HG03196 (cell line): ENCODE measurements around the gene ACAD8.
"Not testable (repeated sequence)": the region's sequence is repeated elsewhere in the genome, so short reads cannot be mapped to it uniquely, and the experiment has no call there.

ENCODE experiments used
- ATAC-seq: cut with Tn5 transposase; IDR thresholded peaks from one replicate; pipeline ENCODE4 v1.9.1; 2021; ENCODE audit not compliant: unreplicated experiment

The ACAD8 gene

DNA sequence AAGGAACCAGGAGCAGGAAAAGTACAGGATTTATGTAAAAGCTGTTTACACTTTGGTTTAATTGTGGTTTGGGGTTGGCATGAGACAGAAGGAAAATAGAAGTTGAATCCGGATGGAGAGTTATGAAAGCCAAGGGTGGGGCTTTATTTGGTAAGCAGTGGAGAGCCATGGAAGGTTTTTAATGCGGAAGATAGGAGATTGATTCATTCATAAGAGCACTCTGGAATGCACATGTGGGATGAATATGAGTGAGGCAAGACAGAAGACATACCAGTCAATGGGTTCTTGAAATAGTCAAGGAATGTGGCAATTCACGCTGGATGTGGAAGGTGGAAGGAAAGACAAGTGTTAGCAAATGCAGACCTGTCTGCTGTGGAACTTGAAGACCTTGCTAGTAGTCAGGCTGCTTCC lies 13.5 kb downstream of the ACAD8 start:
- no peak for ATAC-seq

DNA sequence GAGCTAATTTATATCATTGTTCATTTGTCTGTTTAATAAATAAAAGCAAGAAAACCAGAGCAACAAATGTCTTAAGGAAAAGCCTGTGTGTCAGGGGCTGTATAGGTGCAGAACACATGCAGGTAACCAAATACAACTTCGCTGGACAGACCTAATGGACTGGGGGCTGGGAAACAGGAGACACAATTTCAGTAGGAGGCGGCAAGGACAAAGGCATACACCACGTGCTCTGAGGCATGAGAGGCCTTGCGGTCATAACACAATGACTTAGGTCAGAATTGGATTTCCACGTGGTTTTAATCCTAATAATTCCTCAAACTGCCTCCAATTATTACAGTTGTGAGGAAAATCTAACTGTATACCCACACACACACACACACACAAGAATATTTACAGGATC lies 14.1 kb downstream of the ACAD8 start:
- no peak for ATAC-seq

DNA sequence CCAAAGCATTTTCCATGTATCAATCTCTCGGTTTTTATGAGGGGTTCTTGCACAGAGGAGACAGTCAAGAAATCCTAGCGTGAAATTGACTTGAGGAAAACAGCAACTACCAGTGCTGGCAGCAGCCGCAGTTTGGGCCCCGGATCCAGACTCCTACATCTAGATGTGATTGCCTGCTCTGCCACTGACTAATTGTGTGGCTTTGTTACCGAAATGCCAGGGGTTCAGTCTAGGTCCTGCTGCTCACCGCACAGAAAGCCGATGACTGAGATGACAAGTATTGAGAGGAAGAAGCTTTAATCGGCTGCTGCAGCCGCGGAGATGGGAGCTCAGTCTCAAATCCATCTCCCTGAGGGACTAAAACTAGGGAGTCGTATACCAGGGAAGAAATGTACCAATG lies 14.6 kb downstream of the ACAD8 start:
- ATAC-seq, result no peak

DNA sequence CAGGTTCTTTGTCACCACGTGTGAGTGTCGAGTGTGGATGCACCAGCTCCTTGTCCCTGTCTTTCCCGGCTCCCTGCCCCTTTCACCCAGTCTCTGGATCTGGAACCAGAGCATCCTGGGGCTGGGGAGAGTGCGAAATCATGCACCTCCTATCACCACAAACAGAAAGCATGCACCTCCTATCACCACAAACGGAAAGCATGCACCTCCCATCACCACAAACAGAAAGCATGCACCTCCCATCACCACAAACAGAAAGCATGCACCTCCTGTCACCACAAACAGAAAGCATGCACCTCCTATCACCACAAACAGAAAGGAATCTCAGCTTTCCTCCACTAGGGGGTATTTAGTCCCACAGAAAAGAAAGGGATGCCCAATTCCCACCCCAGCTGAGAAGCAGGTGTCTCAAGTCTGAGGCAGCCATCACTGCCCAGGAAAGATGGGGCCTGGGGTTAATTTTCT lies 16.9 kb downstream of the ACAD8 start:
- ATAC-seq, result no peak

DNA sequence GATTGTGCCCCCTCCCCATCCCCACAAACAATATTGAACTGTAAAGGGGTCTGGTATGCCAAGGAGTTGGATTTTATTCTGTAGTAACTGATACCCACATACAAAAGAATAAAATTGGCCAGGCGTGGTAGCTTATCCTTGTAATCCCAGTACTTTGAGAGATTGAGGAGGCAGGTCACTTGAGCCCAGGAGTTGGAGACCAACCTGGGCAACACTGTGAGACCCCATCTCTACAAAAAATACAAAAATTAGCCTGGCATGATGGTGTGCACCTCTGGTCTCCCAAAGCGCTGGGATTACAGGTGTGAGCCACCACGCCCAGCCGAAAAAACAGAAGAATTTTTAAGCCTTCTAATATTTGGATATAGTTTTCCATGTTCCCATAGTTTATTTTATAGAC lies 18.6 kb downstream of the ACAD8 start:
- ATAC-seq, result no peak

DNA sequence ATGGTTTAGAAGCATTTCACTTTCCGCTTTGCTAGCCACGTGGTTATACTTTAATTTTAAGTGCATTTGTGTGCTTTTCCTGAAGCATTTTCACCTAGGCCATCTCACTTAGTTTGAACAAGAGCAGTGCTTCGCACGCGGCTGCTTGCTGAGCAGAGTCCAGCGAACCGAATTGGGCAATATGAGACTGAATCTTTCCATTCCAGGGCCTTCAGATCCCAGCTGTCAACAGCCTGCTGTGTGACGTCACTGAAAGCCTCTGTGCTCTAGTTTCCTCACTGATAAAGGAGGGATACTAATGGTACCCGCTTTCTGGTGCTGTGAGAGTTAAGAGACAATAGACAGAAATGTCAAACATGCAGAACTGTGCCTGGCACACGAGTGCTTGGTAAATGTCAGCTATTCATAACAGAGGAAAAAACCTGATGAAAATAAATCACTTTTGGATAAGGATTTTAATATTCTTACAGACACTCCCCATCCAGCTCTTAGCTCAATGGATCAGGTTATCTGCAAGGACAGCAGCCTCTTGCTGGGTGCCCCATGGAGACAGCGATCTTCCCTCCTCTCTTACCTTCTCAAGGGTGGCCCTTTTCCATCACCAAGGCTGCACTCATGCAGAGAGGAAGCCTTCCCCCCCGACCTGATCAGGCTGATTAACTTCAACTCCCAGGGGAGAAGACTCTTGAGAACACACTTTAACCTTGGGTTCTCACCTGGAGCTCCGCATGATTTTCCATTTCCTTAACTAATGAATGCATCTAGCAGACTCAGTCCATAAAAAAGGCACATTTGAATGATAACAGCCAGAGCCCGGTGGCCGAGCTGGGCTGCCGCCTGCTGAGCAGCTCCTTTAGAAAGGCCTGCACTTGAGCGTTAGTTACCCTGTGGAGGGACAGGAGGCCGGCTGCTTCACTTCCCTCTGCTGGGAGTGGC lies 19.3 kb downstream of the ACAD8 start:
- ATAC-seq, result no peak

DNA sequence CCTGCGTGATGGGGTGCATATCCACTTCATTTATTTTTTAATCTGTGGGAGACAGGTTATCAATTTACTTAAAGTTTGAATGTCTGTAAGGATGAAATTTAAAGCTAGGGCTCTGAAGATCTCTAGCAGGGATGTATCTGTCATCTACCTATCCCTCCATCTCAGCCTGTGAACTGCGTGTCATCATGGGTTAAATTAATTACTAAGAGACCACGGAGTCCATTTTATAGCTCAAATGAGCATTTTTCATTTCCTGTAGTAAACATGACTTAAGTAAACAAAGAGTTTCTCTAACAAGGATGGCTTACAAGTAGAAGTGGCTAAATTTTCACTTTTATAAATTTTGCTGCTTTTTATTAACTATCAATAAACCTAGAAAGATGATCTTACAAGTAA lies 19.9 kb downstream of the ACAD8 start:
- ATAC-seq, result no peak

DNA sequence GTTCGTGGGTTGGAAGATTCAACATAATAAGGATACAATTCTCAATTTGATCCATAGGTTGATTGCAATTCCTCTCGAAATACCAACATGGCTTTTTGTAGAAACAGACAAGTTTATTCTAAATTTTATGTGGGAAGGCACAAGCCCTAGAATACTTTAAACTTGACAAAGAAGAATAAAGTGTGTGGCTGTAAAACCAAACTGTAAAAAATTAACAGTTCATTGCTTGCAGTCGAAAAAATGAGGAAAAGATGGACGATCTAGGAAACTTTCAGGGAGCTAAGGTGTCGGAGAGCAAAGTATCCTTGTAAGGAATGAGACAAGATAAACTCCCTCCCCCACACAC lies 21.8 kb downstream of the ACAD8 start:
- ATAC-seq, result no peak

DNA sequence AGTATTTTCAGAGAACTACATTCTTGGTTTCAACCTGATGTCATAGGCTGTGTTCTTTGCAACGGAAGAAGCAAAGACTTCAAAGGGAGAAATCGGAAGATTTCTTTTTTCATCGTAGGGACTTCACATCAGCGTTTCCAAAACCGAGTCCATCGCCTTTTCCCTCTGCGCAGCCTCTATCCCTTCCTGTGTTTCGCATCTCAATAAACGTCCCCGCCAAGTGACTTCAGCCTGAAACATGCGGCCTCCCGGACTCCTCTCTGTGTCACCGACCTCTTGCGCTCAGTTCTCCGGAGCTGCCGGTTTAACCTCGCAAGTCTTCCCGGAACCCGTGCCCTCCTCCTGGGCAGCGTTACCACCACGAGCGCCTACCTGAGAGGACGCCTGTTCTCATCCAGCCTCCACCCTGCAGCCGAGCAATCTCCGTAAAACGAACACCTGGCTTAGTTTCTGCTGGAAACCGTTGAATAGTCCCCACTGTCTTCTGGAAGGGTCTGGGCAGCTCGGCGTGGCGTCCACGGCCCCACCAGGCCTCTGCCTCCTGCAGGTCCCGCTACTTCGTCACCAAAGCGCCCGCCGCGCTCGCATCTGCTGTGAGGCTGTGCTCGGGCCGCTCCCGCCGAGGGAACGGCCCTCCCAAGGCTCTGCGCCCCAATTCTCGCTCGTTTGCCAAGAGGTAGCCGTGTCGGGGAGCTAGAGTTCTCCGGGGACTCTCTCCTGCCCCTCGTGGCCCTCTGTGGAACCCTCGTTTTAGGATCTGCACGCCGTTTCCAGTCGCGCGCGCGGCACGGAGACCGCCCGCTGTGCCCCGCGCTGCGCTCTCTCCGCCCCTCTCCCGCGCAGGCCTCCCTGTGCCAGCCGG lies 22.4 kb downstream of the ACAD8 start, which contains the start of gene GLB1L3:
Gene GLB1L3, plus strand, starts transcription at position 846 of the 862 bp plus-strand sequence. CDS start 362 bp downstream, outside the sequence.
- no peak for ATAC-seq

DNA sequence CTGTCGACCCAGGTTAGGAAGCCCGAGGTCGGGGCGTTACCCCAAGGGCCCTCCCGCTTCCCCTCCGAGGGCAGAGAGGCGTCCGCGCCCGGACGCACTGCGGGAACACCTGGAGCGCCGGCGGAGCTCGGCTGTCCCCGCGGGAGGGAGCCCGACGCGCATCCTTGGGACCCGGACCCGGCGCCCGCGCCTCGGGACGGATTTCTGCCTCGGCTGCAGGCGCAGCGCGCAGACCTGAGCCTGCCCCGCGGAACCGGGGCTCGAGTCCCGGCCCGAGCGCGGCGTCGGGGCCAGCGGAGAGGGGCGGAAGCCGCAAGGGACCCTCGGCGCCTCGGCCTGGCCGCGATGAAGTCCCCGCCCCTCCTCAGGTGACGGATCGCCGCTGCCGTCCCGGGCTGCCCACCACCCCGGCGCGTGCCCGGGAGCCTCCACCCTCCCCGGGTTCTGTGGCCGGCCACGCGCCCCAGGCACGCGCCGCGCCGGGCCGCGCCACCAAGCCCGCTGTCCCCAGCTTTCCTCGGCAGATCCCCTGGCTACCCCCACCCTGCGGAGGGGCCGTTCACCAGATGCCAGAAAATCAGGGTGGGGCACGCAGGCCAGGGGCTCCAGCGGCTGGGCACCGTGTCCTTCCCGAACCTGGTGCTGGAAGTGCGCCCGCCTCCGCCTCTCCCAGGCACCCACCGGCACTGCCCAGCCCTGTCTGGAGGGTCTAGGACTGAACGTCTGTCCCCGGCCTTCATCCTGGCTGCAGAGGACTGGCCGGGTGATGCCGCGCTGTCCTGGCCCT lies 23.2 kb downstream of the ACAD8 start:
- no peak for ATAC-seq

DNA sequence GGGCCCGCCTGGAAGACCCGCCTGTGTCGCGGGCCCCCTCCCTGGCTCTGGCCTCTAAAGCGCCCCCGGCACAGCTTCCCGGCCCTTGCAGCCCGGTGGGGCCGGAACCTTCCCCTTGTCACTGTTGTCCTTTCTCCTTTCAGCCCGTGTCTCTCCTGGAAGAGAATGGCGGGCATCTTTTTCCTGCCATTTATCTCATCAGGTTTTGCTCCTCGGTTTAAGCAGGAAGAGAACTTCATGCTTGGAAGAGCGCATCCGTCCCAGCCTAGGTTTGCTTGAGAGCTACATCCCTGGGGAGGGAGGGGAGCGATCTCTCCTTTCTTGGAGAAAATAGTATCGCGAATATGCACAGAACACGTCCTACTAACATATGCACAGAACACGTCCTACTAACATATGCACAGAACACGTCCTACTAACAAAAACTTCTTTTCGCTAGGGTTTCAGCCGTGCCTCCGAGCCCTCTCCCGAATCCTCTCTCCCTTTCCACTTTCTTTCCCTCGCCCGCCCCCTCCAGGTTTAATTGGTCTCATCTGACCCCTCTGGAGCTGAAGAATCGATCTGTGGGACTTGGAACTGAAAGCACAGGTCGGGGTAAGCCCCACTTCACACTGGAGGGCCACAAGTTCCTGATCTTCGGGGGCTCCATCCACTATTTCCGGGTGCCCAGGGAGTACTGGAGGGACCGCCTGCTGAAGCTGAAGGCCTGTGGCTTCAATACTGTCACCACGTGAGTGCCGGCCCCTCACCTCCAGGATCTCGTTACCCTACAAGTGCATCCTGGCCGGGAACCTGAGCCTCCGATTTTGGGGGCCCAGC lies 24.0 kb downstream of the ACAD8 start:
- ATAC-seq, result no peak

DNA sequence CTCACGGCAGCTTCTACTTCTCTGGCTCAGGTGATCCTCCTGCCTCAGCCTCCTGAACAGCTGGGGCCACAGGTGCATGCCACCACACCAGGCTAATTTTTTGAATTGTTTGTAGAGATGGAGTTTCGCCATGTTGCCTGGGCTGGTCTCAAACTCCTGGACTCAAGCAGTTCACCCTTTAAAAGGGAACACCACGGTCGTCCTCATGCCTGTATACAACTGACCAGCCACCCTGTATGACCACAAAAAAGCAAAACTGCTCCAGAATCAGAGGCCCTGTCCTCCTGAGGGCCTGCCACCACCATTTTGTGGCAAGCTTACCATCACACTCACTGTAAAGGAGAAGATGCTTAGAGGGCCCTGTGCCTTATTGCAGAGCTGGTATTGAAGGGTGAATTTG lies 25.0 kb downstream of the ACAD8 start:
- ATAC-seq, result no peak

DNA sequence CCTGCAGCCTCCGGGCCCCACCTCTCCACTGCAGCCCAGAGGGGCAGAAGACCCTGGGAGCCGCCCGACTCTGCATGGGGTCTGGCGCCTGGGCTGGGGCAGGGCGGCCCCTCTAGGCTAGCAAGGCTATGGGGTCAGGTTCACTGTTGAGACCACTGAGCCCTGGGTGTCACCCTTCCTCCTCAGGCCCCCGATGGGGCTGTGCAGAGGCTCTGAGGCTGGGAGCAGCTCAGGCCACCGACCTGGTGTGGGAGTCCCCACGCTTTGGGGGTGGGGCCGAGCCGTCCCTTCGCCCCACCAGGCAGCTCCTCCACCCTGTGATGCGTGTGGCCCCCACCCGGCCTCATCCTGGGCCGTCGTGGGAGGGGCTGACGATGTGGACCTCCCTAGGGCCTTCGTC lies 28.3 kb downstream of the ACAD8 start:
- ATAC-seq, result not testable (repeated sequence)

DNA sequence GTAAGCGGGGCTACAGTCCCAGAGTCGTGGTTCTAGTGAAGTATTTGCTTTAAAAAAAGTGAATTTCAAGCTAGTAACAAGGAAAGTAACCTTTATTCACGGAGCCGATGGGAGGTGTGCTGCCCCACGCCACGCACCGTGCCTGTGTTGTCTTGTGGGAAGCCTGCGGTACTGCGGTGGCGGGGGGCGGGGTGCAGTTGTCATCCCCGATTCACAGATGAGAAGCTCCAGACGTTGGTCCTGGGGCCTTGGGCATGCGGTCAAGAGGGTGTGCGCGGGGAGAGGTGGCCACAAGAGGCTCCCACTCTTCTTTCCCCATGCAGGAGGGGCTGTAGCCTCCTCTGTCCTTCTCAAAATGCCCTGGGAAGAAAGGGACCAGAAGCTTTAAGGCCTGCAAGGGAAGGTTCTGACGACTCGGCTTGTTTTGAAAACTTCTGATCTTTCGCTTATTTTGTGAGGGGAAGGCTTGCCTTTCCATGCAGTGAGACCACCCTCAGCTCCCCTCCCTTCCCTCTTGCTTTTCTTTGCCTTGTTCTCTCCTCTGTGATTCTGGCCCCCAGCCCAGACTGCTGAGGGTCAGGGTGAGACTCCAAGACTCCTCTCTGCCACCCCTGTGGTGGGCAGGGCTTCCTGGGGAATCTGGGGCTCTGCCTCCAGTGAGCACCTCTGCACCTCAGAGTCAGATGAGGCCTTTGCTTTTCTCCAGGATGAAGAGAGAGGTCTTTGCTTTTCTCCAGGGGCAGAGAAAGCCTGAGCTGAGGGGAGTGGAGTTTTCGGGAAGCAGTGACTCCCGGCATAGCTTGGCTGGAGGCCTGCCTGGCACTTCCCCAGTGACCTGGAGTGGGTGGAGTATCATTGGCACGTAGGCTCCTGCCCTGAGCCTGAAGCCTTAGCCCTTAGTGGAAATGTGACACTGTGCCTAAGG lies 29.0 kb downstream of the ACAD8 start:
- no peak for ATAC-seq

DNA sequence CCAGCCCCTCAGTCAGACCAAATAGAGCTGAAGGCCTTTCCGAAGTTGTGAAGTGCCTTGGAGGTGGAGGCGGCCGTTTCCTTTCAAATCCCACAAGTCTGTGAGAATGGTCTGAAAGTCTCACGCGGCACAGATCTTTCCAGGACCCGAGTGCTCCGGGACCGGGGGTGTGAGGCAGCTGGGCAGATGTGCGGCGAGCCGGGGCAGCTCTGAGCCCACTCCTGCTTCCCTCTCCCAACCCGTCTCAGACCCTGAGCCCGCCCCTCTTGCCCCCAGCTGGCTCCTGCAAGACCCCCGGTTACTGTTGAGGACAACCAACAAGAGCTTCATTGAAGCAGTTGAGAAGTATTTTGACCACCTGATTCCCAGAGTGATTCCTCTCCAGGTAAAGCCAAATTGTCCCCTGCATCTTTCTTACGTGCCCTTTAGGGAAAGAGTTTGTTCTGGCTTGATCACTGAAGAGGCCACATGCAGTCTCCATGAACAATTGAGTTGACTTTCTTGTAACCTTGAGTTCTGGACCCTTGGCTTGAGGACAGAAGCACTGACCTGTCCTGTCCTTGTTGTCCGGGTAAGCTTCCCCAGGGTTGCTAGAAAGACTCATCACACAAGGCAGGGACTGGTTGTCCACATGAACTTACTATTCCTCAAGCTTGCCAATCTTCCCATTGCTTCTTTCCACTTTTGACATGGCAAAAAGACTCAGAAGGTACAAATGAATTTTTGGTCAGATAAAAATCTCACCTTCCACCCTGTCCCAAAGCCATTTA lies 30.3 kb downstream of the ACAD8 start:
- no peak for ATAC-seq

DNA sequence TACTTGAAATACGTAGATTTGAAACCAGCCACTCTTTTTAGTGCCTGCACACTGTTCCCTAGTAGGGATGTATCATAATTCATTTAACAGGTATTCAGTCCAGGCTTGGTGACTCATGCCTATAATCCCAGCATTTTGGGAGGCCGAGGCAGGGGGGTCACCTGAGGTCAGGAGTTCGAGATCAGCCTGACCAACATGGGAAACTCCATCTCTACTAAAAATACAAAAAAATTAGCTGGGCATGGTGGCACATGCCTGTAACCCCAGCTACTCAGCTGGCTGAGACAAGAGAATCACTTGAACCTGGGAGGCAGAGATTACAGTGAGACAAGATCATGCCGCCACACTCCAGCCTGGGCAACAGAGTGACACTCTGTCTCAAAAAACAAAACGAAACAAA lies 31.0 kb downstream of the ACAD8 start:
- not testable (repeated sequence) for ATAC-seq

DNA sequence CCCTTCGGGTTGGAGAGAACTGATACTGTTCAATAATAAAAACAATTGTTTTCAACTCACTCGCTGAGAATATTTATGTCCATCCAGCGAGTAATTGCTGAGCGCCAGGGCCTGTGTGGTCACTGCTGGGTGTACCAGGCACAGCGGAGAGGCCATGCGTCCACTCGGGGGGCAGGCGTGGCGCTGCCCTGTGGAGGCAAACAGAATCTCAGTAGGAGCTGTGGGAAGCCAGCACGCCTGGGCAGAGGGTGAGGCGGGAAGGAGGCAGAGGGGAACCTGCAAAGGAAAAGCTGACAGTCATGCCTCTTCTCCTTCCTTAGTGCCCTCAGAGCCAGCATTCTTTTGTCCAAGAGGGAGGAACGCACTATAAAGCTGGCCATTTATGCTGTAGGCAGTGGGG lies 34.2 kb downstream of the ACAD8 start:
- ATAC-seq, result no peak

DNA sequence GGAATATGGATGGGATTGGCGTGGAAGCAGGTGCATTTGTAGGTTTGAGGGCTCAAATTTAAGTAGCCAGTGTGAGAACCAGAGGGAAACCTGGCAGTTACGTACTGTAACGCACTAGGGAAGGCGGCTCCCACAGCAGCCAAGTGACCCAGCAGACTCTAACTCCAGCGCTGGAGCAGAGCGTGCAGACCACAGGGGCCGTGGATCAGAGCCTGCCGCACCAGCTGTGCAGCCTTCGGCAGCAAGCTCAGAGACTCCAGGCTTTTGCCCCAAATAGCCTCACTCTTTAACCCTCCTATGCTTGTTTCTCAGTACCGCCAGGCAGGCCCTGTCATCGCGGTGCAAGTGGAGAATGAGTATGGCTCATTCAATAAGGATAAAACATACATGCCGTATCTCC lies 35.1 kb downstream of the ACAD8 start:
- no peak for ATAC-seq
